Endothelial cell of umbilical vein (primary cell): ENCODE results near the gene SPRED1. TPM values are rescaled to one million over a fixed set of nuclear protein-coding genes. Genes with fewer than 3 reads are reported as not detected.

Source experiments
- BruUV-seq: library from RNA; stranded (reverse); fragments of 400-500 nt; replicated peaks from 2 replicates; lab custom pipeline; 2021; lab: Mats Ljungman, UMichigan
- CTCF ChIA-PET: fragments of 300-600, 350-600 bp; sonication (Branson Sonifier 250); formaldehyde crosslinking; loops from one replicate; lab custom pipeline; 2021; ENCODE audit warnings: antibody characterized with exemption, inconsistent platforms; lab: Charles Lee
- POLR2A ChIA-PET: fragments of 300-600, 350-600 bp; sonication (Branson Sonifier 250); formaldehyde crosslinking; loops from one replicate; lab custom pipeline; 2021; ENCODE audit warnings: antibody characterized with exemption, inconsistent platforms; lab: Charles Lee
- DNase-seq: peaks from one replicate; pipeline ENCODE4 v3.0.0-alpha.2; 2011; ENCODE audit warnings: low read depth, low spot score
- FAIRE-seq: peaks from 2 replicates; lab custom pipeline; 2011; peaks lifted over from hg19 to GRCh38; lab: Jason Lieb, UNC
- H2AFZ ChIP-seq: 2 replicates; pipeline ENCODE4 v1.6.0; 2012; ENCODE audit warnings: low read depth, low read length, control low read depth, inconsistent platforms
- H3K27ac ChIP-seq: 2 replicates; pipeline ENCODE4 v1.5.1; 2011; ENCODE audit warnings: low read depth, mild to moderate bottlenecking, control low read depth, low read length, moderate library complexity; ENCODE audit not compliant: insufficient read depth
- H3K27me3 ChIP-seq, 2 experiments: 2 replicates each; pipeline versions ENCODE4 v1.6.0 to v1.6.1; 2011; ENCODE audit warnings: low read length in 2 of 2, mixed read lengths in 1 of 2; ENCODE audit not compliant: control insufficient read depth in 2 of 2, insufficient read depth in 2 of 2
- H3K36me3 ChIP-seq, 2 experiments: 2 replicates in 1 of 2; 3 replicates in 1 of 2; pipeline ENCODE4 v1.5.1; 2011; ENCODE audit warnings: low read length in 2 of 2, mild to moderate bottlenecking in 1 of 2, moderate library complexity in 1 of 2; ENCODE audit not compliant: control insufficient read depth in 2 of 2, insufficient read depth in 2 of 2; ENCODE audit errors: extremely low read depth in 1 of 2
- H3K4me1 ChIP-seq: 3 replicates; pipeline ENCODE4 v1.5.1; 2011; ENCODE audit warnings: mild to moderate bottlenecking, low read length; ENCODE audit not compliant: control insufficient read depth, insufficient read depth; ENCODE audit errors: extremely low read depth
- H3K4me2 ChIP-seq: 2 replicates; pipeline ENCODE4 v1.6.1; 2011; ENCODE audit warnings: low read length, control low read depth, mixed read lengths; ENCODE audit not compliant: insufficient read depth
- H3K4me3 ChIP-seq, 3 experiments: fragments of 200-600 bp in 1 of 3; sonication (generic), shearing (Covaris generic) in 1 of 3; replicated peaks in 1 of 3; 2 replicates each; pipeline ENCODE4 v1.5.1; 2011 to 2016; ENCODE audit warnings: control low read depth in 3 of 3, low read length in 3 of 3, mild to moderate bottlenecking in 2 of 3, inconsistent platforms in 1 of 3, low read depth in 1 of 3, moderate library complexity in 1 of 3; ENCODE audit not compliant: insufficient read depth in 1 of 3
- H3K79me2 ChIP-seq: 2 replicates; pipeline ENCODE4 v1.6.0; 2012; ENCODE audit warnings: low read length, inconsistent platforms; ENCODE audit not compliant: control insufficient read depth, insufficient read depth
- H3K9ac ChIP-seq: replicated peaks from 2 replicates; pipeline ENCODE3; 2011; ENCODE audit warnings: low read length, control low read depth; ENCODE audit not compliant: insufficient read depth; ENCODE audit errors: extremely low read depth
- H3K9me1 ChIP-seq: replicated peaks from 3 replicates; pipeline ENCODE4 v1.6.0; 2011; ENCODE audit warnings: mild to moderate bottlenecking, low read length; ENCODE audit not compliant: control insufficient read depth, insufficient read depth; ENCODE audit errors: extremely low read depth
- H3K9me3 ChIP-seq: replicated peaks from 2 replicates; pipeline ENCODE4 v1.5.1; 2012; ENCODE audit warnings: low read length, inconsistent platforms; ENCODE audit not compliant: control insufficient read depth, insufficient read depth
- H4K20me1 ChIP-seq: replicated peaks from 2 replicates; pipeline ENCODE3; 2011; ENCODE audit warnings: mild to moderate bottlenecking, low read length; ENCODE audit not compliant: control insufficient read depth, insufficient read depth; ENCODE audit errors: extremely low read depth
- EZH2 ChIP-seq: IDR thresholded peaks from 2 replicates; pipeline ENCODE4 v1.6.1; 2012; ENCODE audit warnings: borderline replicate concordance, low read depth, mild to moderate bottlenecking, moderate library complexity, low read length, inconsistent platforms; ENCODE audit not compliant: severe bottlenecking
- FOS ChIP-seq: IDR thresholded peaks from 2 replicates; pipeline ENCODE4 v1.6.1; 2011; ENCODE audit warnings: mild to moderate bottlenecking, low read length, moderate library complexity, borderline replicate concordance; ENCODE audit not compliant: insufficient read depth
- GATA2 ChIP-seq: IDR thresholded peaks from 2 replicates; pipeline ENCODE4 v1.7.0; 2011; ENCODE audit warnings: low read depth, mild to moderate bottlenecking, moderate library complexity, mixed read lengths, low read length; ENCODE audit not compliant: insufficient read length, insufficient read depth
- JUN ChIP-seq: IDR thresholded peaks from 2 replicates; pipeline ENCODE4 v1.6.1; 2011; ENCODE audit warnings: borderline replicate concordance, low read depth; ENCODE audit not compliant: insufficient read length, insufficient read depth
- MYC ChIP-seq: IDR thresholded peaks from one replicate; pipeline ENCODE4 v1.6.1; 2011; ENCODE audit warnings: mild to moderate bottlenecking, low read depth, low read length
- POLR2A ChIP-seq: IDR thresholded peaks from 2 replicates; pipeline ENCODE4 v1.6.1; 2012; ENCODE audit warnings: low read depth, mild to moderate bottlenecking, control low read depth, low read length
- POLR2AphosphoS5 ChIP-seq: IDR thresholded peaks from 2 replicates; pipeline ENCODE4 v1.6.1; 2012; ENCODE audit warnings: low read depth, mild to moderate bottlenecking, control low read depth, low read length, moderate library complexity; ENCODE audit not compliant: insufficient read depth
- dilution Hi-C: fragments of 300-500 bp; cut with MboI; formaldehyde crosslinking; loops from one replicate; pipeline ENCODE4 v1.15.0; 2019; ENCODE audit warnings: low sequenced_read_pairs; ENCODE audit not compliant: extremely low pct_ligation_motif_present
- intact Hi-C: fragments of 100-400 bp; cut with micrococcal nuclease; formaldehyde crosslinking; loops from one replicate; pipeline ENCODE4 v1.10.0; 2022
- polyA plus RNA-seq, 4 experiments: library from polyadenylated mRNA; depleted of rRNA in 3 of 4; stranded (reverse) in 3 of 4; unstranded in 1 of 4; fragments of >200 nt; gene quantifications; 2 replicates each; pipeline versions ENCODE4 v1.2.1 to v1.2.3, GENCODE V29; 2011 to 2012; ENCODE audit warnings: missing spikeins in 1 of 4
- total RNA-seq: library from RNA; stranded (reverse); gene quantifications from 2 replicates; pipeline ENCODE4 v1.2.3, GENCODE V29; 2021
- TF ChIP-seq, protein P1 (sequence below), 2 donors: IDR thresholded peaks; 1 replicate in 1 of 2; 2 replicates in 1 of 2; pipeline ENCODE4 v1.5.1; 2011; ENCODE audit warnings: low read length in 2 of 2, mild to moderate bottlenecking in 2 of 2, moderate library complexity in 2 of 2, control low read depth in 1 of 2, inconsistent platforms in 1 of 2, low read depth in 1 of 2; ENCODE audit not compliant: insufficient read depth in 1 of 2; ENCODE audit errors: extremely low read depth in 1 of 2
- TF ChIP-seq, protein P2 (sequence below): IDR thresholded peaks from 2 replicates; pipeline ENCODE4 v1.6.1; 2011; ENCODE audit not compliant: insufficient read depth, insufficient read length

Gene SPRED1
- total and polyA plus RNA-seq, 2 donors (not counting 3 experiments of a cell fraction or from before 2014, with no cell fraction given) = 1.3 to 10.7 TPM

DNA sequence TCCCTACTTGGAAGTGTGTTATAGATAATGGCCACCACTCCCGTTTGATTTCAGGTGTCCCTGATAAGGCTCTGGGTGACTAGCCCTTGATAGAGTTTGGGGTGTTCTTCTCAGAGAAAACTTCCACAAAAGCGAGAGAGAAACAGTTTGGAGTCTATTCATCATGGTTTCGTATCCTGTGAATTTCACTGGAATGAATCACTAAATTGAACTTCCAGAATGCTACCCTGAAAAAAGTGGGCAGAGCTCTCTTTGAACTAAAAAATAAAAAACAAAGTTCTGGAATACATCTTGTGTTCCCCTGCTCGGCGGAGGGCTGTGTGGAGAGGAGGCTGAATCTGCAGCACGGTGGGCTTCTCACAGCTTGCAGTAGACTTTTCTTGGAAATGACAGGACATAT is 148.5 kb downstream of the SPRED1 start:
- CTCF ChIA-PET = no interaction called here
- Histone ChIP-seq H3K4me1 (peaks cover 14% of the 10 kb centered on the region), H4K20me1 (no peaks in the 10 kb centered on the region), H3K4me2 (no peak overlapping the region), H3K27me3 (peaks cover 0 to 1% of the 10 kb centered on the region in 2 experiments), H2AFZ (peak overlapping the region; percentile 50), H3K9me1 (no peaks in the 10 kb centered on the region), H3K4me3 (no peak overlapping the region), H3K27ac (no peak overlapping the region), H3K9me3 (no peaks in the 10 kb centered on the region), H3K79me2 (no peaks in the 10 kb centered on the region), H3K9ac (no peak overlapping the region), H3K36me3 (no peaks in the 10 kb centered on the region)
- BruUV-seq = no TSS peak
- TF ChIP-seq POLR2AphosphoS5 (no peak), EZH2 (no peak), POLR2A (no peak), MYC (no peak), GATA2 (no peak), FOS (no peak), JUN (no peak)
- TF ChIP-seq, protein P1, sequence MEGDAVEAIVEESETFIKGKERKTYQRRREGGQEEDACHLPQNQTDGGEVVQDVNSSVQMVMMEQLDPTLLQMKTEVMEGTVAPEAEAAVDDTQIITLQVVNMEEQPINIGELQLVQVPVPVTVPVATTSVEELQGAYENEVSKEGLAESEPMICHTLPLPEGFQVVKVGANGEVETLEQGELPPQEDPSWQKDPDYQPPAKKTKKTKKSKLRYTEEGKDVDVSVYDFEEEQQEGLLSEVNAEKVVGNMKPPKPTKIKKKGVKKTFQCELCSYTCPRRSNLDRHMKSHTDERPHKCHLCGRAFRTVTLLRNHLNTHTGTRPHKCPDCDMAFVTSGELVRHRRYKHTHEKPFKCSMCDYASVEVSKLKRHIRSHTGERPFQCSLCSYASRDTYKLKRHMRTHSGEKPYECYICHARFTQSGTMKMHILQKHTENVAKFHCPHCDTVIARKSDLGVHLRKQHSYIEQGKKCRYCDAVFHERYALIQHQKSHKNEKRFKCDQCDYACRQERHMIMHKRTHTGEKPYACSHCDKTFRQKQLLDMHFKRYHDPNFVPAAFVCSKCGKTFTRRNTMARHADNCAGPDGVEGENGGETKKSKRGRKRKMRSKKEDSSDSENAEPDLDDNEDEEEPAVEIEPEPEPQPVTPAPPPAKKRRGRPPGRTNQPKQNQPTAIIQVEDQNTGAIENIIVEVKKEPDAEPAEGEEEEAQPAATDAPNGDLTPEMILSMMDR (IDR thresholded peaks at IDR 0.05; ENCODE audit: extremely low read depth in 1 of 2, insufficient read depth in 1 of 2, low read depth in 1 of 2, low read length in 2 of 2) = no peak
- TF ChIP-seq, protein P2, sequence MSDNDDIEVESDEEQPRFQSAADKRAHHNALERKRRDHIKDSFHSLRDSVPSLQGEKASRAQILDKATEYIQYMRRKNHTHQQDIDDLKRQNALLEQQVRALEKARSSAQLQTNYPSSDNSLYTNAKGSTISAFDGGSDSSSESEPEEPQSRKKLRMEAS = no peak
- POLR2A ChIA-PET = no interaction called here
- intact Hi-C loops (no loop called here), dilution Hi-C loops (no loop called here)
- DNase-seq = no peak
- no peak for FAIRE-seq
